ENCODE measurements around the gene LYRM7.

LYRM7 gene

DNA sequence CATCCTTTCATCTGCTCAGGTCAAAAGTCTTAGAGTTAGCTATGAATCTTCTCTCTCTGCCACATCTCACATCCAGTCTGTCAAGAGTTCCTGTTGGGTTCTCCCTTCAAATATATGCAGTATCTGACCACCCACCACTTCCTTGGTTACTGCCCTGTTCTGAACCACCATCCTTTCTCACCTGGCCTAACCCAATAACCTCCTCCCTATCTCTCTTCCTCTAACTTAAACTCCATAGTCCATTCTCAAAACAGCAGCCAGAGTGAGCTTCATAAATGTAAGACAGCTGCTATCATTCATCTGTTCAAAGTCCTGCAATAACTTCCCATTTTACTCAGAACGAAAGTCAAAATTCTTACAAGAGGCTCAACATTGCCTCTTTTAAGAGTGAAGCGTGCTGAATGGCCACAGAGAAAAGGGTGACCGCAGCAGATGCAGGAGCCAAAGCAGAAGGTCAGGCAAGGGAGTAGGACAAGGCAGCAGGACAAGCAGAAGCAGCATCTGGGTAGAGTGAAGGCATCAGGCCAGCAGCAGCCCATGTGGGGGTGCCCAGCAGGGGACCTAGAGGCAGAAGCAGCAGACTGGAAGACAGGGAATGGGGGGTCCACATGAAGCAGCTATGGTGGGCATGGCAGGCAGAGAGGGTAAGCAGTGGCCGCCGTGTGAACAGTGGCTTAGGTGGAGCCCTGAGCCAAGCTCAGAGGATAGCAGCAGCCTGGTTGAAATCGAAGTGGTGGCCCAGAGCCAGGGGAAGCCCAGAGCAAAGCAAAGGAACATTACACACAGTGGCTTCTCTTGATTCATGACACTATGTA lies 53.9 kb downstream of the LYRM7 start:
- TF ChIP-seq, protein P1, sequence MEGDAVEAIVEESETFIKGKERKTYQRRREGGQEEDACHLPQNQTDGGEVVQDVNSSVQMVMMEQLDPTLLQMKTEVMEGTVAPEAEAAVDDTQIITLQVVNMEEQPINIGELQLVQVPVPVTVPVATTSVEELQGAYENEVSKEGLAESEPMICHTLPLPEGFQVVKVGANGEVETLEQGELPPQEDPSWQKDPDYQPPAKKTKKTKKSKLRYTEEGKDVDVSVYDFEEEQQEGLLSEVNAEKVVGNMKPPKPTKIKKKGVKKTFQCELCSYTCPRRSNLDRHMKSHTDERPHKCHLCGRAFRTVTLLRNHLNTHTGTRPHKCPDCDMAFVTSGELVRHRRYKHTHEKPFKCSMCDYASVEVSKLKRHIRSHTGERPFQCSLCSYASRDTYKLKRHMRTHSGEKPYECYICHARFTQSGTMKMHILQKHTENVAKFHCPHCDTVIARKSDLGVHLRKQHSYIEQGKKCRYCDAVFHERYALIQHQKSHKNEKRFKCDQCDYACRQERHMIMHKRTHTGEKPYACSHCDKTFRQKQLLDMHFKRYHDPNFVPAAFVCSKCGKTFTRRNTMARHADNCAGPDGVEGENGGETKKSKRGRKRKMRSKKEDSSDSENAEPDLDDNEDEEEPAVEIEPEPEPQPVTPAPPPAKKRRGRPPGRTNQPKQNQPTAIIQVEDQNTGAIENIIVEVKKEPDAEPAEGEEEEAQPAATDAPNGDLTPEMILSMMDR (IDR thresholded peaks at IDR 0.05): no peak

DNA sequence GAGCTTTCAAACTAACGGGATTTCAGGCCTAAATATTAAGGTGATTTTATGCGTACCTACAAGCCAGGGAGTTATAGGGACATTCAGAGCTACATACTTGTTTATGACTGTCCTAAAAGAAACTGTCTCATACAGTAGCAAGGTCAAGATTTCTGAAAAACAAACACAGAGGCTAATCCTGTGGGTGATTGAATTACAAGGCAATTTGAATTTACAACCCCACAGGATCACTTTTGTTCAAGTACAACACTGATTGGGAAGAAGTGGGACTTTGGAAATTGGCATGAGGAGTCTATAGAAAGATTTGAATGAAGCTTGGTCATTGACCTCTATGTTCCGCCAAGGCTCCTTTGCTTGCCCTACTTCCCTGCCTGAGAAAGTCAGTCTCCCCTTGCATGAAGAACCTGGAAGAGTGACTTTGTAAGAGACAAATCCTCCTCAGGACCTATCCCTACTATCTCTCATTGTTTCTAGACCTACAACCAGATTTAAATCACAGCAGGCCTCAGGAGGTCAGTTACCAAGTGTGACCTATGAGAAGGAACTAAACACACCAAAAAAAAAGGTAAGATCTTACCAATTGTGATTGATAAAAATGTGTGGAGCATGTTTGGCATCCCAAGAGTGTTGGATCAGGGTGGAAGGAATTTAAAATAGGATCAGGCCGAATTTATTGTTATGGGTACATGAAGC lies 54.7 kb downstream of the LYRM7 start:
- TF ChIP-seq, protein P1 (IDR thresholded peaks at IDR 0.05): no peak

DNA sequence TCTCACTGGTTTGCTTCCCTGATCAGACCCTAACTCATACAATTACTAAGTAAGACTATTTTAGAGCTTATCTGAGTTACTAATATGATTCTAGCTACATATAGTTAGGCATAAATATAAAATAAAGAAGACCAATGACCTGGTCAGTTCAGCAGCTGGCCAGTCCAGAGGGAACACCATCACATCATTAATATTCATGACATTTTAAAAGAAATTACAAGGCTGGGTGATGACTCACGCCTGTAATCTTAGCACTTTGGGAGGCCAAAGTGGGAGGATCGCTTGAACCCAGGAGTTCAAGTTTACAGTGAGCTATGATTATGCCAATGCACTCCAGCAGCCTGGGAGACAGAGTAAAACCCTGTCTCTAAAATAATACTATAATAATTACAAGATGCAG lies 56.2 kb downstream of the LYRM7 start:
- TF ChIP-seq, protein P1 (IDR thresholded peaks at IDR 0.05): no peak

DNA sequence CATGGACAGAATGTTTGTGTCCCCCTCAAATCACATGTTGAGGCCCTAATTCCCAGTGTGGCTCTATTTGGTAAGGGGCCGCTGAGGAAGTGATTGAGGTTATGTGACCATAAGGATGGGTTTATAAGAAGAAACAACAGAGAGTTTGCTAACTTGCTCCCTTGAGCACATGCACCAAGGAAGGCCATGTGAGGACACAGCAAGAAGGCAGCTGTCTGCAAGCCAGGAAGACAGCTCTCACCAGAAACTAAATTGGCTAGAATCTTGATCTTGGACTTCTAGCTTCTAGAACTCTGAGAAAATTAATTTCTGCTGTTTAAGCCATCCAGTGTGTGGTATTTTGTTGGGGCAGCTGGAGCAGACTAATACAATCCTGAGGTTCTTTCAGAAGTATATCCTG lies 57.9 kb downstream of the LYRM7 start:
- TF ChIP-seq, protein P1 (IDR thresholded peaks at IDR 0.05): no peak

DNA sequence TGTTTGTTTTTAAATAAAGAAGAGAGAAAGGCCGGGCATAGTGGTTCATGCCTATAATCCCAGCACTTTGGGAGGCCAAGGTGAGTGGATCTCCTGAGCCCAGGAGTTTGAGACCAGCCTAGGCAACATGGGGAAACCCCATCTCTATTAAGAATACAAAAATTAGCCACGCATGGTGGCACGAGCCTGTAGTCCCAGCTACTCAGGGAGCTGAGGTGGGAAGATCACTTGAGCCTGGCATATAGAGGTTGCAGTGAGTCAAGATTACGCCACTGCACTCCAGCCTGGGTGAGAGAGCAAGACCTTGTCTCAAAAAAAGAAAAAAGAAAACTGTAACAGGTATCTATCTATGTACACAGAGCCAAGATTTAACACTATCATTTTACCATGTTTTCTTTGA lies 58.9 kb downstream of the LYRM7 start:
- TF ChIP-seq, protein P1 (IDR thresholded peaks at IDR 0.05): no peak

DNA sequence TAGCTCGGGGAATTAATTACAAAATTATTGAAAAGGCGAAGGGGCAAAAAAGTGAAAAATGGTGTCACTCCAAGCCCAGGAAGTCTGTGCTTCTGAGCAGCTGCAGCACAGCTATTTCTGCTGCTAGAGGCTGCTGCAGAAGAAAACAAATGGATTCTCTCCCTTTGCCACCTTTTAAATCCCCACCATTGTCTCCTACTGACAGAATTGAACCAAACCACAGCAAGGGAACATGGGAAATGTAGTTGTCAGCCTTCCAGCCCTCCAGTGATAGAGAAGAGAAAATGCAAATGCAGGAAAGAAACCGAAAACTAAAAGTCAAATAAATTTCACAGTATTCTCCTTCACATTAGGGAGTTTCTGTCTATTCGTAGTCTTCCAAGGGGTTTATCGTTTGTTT lies 59.7 kb downstream of the LYRM7 start:
- TF ChIP-seq, protein P1 (IDR thresholded peaks at IDR 0.05): no peak

DNA sequence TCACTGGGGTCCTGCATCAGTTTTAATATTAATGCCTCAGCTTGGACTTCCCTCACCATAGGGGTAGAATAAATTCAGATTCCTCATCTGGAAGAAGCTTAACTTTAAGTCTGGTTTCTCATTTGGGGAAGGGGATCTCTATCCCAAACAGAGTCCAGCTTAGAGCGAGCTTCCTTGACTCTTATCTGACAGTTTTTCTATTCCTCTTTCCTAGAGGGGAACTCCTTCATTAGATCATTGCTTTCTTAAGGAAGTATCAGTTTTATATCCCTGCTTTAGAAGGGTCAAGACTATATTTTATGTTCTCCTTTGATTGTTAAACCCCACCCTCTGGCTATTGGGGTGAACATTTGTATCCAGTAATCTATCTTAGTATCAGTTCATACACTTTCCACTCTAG lies 68.9 kb downstream of the LYRM7 start:
- TF ChIP-seq, protein P1 (IDR thresholded peaks at IDR 0.05): no peak
